Measurements from ENCODE around the gene SYNJ2BP.

SYNJ2BP gene

GRCh38 chr14:70391493-70392391, 25.1 kb downstream of the SYNJ2BP start:
- no peak for DNase-seq (ENCODE audit: low spot score)

GRCh38 chr14:70382536-70382935, 34.4 kb downstream of the SYNJ2BP start:
- DNase-seq (ENCODE audit: low spot score): no peak

GRCh38 chr14:70380824-70381223, 36.1 kb downstream of the SYNJ2BP start:
- no peak for DNase-seq (ENCODE audit: low spot score)

GRCh38 chr14:70378696-70379095, 38.2 kb downstream of the SYNJ2BP start:
- no peak for DNase-seq (ENCODE audit: low spot score)

All from LoVo (cell line).